Ectodermal cell (in vitro differentiated cells): Measurements from ENCODE around the gene MXI1.

Experiments used
- H3K27ac ChIP-seq: 2 replicates; pipeline ENCODE4 v1.7.0; 2013; ENCODE audit warnings: mild to moderate bottlenecking, low read depth, low read length; ENCODE audit not compliant: insufficient read depth, poor library complexity, severe bottlenecking
- H3K27me3 ChIP-seq: 2 replicates; pipeline ENCODE4 v1.7.0; 2013; ENCODE audit warnings: mild to moderate bottlenecking, low read length; ENCODE audit not compliant: insufficient read depth, control insufficient read depth, poor library complexity, severe bottlenecking
- H3K36me3 ChIP-seq: one replicate; pipeline ENCODE4 v1.7.0; 2013; ENCODE audit warnings: low read length; ENCODE audit not compliant: control insufficient read depth, insufficient read depth
- H3K4me1 ChIP-seq: one replicate; pipeline ENCODE4 v1.7.0; 2013; ENCODE audit warnings: low read length; ENCODE audit not compliant: control insufficient read depth, insufficient read depth
- H3K4me3 ChIP-seq: 2 replicates; pipeline ENCODE4 v1.7.0; 2013; ENCODE audit warnings: low read depth, low read length, control low read depth; ENCODE audit not compliant: insufficient read depth
- H3K9me3 ChIP-seq: 2 replicates; pipeline ENCODE4 v1.7.0; 2013; ENCODE audit warnings: mild to moderate bottlenecking, low read length, moderate library complexity; ENCODE audit not compliant: control insufficient read depth
- WGBS, 2 experiments: methylation state at CpG; one replicate each; pipeline ENCODE4 v1.1.7; 2013; ENCODE audit warnings: missing lambda C conversion rate in 2 of 2; 5-methylcytosine and 5-hydroxymethylcytosine counted together

Gene MXI1

DNA sequence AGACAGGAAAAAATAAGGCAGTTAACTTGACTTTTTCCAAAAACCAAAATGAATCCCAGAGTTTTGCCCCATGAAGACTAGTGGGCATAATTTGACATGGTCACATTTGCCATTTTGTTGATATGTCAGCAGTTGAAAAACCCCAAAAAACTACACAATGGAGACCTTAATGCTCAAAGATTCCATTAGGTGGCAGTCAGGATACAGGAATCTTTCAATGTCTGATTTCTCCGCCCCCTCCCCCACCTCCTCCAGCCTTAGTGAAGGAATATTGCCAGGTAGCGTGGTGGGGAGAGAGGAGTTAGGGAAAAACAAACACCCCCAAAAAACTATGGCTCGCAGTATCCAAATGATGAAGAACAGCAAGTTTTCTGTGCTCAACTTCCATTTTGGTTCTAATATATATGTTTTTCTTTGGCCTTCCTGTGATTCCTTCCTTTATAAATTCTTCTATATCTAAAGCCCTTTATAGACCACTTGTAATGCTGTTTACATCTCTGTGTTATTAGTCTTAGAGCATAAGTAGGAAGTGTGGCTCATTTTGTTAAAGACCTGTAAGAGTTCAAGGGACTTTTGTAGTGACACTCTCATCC is 104.0 kb downstream of the MXI1 start:
- WGBS, 2 experiments = 6 to 29% methylated on average over 1 to 2 of the region's 3 CpGs
- no peaks in the 10 kb centered on the region for H3K36me3 ChIP-seq
- H3K27me3 ChIP-seq = no peaks in the 10 kb centered on the region
- no peak overlapping the region for H3K4me3 ChIP-seq
- no peak overlapping the region for H3K27ac ChIP-seq
- no peaks in the 10 kb centered on the region for H3K9me3 ChIP-seq
- peaks cover 5% of the 10 kb centered on the region for H3K4me1 ChIP-seq

DNA sequence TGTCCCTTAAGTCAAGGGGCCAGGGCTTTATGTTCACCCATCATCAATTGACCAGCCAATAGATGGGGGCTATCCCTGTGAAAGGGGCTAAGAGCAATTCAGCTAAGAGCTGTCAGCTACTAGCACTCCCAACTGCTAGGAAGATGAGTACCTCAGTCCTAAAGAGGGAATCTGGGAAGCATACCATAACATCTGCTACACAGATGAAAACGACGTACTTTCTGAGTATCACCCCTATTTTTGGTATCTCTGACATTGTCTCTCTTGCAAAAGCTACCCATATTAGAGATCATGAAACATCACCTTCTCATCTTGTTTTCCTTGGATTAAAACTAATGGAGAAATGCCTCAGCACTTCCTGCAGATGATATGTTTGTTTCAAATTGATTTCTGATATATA is 104.8 kb downstream of the MXI1 start:
- Histone ChIP-seq H3K27ac (no peak overlapping the region), H3K4me1 (peaks cover 5% of the 10 kb centered on the region), H3K9me3 (no peaks in the 10 kb centered on the region), H3K4me3 (no peak overlapping the region), H3K27me3 (no peaks in the 10 kb centered on the region), H3K36me3 (no peaks in the 10 kb centered on the region)
- 85 to 86% methylated on average over 2 of the region's 2 CpGs for WGBS, 2 experiments

- no peaks in the 10 kb centered on the region for H3K36me3 ChIP-seq
- H3K9me3 ChIP-seq = no peaks in the 10 kb centered on the region
- no peak overlapping the region for H3K27ac ChIP-seq
- 82 to 95% methylated on average over 2 of the region's 2 CpGs for WGBS, 2 experiments
- no peak overlapping the region for H3K4me3 ChIP-seq
- H3K4me1 ChIP-seq = peaks cover 5% of the 10 kb centered on the region
- H3K27me3 ChIP-seq = no peaks in the 10 kb centered on the region
These were observed 106.3 kb downstream of the MXI1 start for GRCh38 chr10:110313674-110314073.

DNA sequence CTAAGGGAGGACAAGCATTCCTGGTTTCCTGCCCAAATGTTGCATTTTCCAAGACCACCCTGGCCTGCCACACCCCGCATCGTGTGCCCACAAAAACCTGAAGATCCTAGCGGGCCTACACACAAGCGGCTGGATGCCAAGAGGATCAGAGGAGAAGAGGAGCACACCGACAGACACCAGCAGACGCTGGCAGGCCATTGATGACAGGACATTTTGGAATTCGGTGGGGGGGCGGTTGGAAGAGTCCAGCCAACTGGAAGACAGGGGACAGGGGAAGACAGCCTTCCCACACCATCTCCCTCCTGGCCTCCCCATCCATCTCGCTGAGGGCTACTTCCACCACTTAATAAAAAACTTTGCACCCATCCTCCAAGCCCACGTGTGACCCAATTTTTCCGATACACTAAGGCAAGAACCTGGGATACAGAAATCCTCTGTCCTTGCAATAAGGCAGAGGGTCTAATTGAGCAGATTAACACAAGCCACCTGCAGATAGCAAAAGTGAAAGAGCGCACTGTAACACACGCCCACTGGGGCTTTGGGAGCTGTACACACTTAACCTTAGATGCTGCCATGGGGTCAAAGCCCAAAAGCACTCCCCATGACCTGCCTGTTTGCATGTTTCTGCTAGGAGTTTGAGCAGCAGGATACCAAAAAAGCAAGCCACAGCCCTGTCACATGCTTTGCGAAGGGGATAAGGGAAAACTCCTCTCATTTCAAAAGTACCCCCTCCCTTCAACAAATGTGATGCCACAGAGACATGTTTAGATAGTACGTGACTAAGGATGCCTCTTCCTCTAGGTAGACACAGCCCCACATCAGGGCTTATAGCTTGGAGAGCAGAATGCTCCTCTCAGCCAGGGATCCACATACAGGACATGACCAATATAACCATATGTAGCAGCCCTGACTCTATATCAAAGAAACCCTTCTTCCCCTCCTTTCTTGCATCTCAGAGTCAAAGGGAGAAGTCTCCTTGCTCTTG is 110.8 kb downstream of the MXI1 start:
- Histone ChIP-seq H3K4me3 (no peak overlapping the region), H3K27me3 (no peaks in the 10 kb centered on the region), H3K9me3 (no peaks in the 10 kb centered on the region), H3K36me3 (no peaks in the 10 kb centered on the region), H3K27ac (no peak overlapping the region), H3K4me1 (no peaks in the 10 kb centered on the region)
- 90 to 91% methylated on average over 15 of the region's 15 CpGs for WGBS, 2 experiments

- H3K9me3 ChIP-seq = no peaks in the 10 kb centered on the region
- no peaks in the 10 kb centered on the region for H3K4me1 ChIP-seq
- no peak overlapping the region for H3K27ac ChIP-seq
- H3K4me3 ChIP-seq = no peak overlapping the region
- 91 to 95% methylated on average over 6 of the region's 6 CpGs for WGBS, 2 experiments
- no peaks in the 10 kb centered on the region for H3K36me3 ChIP-seq
- no peaks in the 10 kb centered on the region for H3K27me3 ChIP-seq
These were observed 114.6 kb downstream of the MXI1 start for GRCh38 chr10:110321869-110322620.

GRCh38 chr10:110323503-110323902 is 116.1 kb downstream of the MXI1 start:
- H3K27ac ChIP-seq = no peak overlapping the region
- H3K4me1 ChIP-seq = no peaks in the 10 kb centered on the region
- H3K36me3 ChIP-seq = no peaks in the 10 kb centered on the region
- no peaks in the 10 kb centered on the region for H3K27me3 ChIP-seq
- no peak overlapping the region for H3K4me3 ChIP-seq
- 88 to 96% methylated on average over 1 to 2 of the region's 2 CpGs for WGBS, 2 experiments
- no peaks in the 10 kb centered on the region for H3K9me3 ChIP-seq

GRCh38 chr10:110324201-110324804 is 116.9 kb downstream of the MXI1 start:
- H3K27ac ChIP-seq = no peak overlapping the region
- 92 to 96% methylated on average over 5 of the region's 5 CpGs for WGBS, 2 experiments
- H3K4me3 ChIP-seq = no peak overlapping the region
- H3K27me3 ChIP-seq = no peaks in the 10 kb centered on the region
- no peaks in the 10 kb centered on the region for H3K9me3 ChIP-seq
- H3K4me1 ChIP-seq = no peaks in the 10 kb centered on the region
- no peaks in the 10 kb centered on the region for H3K36me3 ChIP-seq

DNA sequence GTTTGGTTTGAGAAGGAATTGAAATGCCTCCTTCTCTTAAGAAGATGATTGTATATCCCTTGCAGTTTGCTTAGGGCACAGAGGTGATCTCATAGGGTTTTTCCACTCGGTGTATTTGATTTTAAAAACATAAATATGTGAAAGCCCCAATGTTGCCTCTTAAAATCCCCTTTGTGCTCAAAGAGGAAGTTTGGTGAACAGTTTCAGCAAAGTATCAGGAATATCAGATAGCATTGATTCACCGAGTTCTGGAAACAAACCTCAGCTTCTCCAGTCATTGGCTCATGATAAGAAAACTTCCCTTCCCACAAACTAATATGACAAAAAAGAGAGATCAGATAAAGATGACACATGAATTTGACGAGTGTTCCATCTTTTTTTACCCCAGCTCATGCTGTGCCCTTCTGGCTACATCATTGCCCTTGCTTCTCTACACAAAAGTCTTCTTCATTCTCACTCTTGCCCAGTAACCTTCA is 117.4 kb downstream of the MXI1 start:
- no peaks in the 10 kb centered on the region for H3K4me1 ChIP-seq
- H3K27ac ChIP-seq = no peak overlapping the region
- 89 to 92% methylated on average over 2 to 3 of the region's 3 CpGs for WGBS, 2 experiments
- no peaks in the 10 kb centered on the region for H3K27me3 ChIP-seq
- H3K36me3 ChIP-seq = no peaks in the 10 kb centered on the region
- no peak overlapping the region for H3K4me3 ChIP-seq
- H3K9me3 ChIP-seq = no peaks in the 10 kb centered on the region

DNA sequence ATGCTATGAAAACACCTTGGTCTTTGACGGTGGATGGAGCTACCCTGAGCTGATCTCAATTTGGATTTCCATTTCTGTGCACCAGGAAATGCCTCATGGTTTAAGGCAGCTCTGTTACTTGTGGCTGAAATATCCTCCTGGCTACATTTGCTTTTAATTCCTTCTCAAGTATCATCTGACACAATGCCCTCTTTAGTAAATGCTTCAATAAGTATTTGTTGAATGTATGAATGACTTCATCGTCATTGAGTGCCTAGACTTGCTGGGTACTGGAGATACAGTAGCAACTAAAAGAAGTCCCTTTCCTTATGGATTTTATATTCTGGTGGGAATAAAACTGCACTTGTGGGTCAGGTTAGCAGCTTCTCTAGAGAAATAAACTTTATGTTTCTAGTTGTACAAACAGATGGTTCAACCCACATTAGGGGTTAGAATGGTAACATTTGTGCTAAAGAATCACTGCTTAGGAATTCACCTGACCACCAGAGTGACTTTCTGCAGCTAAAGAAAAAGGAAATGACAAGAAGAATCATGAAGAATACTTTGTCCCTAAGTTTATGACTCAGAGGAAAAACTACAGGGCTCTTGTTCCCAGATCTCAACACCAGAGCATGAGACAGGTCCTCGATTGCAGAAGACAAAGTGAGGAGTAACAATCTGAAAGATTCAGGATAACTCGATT is 119.1 kb downstream of the MXI1 start:
- H3K36me3 ChIP-seq = no peaks in the 10 kb centered on the region
- H3K4me3 ChIP-seq = no peak overlapping the region
- 89 to 94% methylated on average over 4 of the region's 4 CpGs for WGBS, 2 experiments
- H3K27ac ChIP-seq = no peak overlapping the region
- H3K27me3 ChIP-seq = no peaks in the 10 kb centered on the region
- peaks cover 3% of the 10 kb centered on the region for H3K9me3 ChIP-seq
- no peaks in the 10 kb centered on the region for H3K4me1 ChIP-seq
